ENCODE results near the gene NT5DC4. TPM values are rescaled to one million over a fixed set of nuclear protein-coding genes. Genes with fewer than 3 reads are reported as not detected.
A peak's percentile ranks its signal among the peaks of the same experiment; 100 is the strongest.

NT5DC4 gene
- total RNA-seq, 1 donor from 2014 or later = not detected

GRCh38 chr2:112756207-112756606, 35.4 kb downstream of the NT5DC4 start:
- no peak for DNase-seq

- no peak for DNase-seq
These were observed 36.4 kb downstream of the NT5DC4 start for GRCh38 chr2:112757265-112757664.

- DNase-seq = no peak
These were observed 37.9 kb downstream of the NT5DC4 start for GRCh38 chr2:112758711-112759110.

- no peak for DNase-seq
These were observed 39.3 kb downstream of the NT5DC4 start for GRCh38 chr2:112760149-112760548.

- DNase-seq = no peak
These were observed 41.5 kb downstream of the NT5DC4 start for GRCh38 chr2:112762276-112762675.

- DNase-seq = peak; percentile 97
These were observed 43.5 kb downstream of the NT5DC4 start, which contains the start of gene CKAP2L for GRCh38 chr2:112764071-112765044. Gene CKAP2L (minus strand): TSS chr2:112764609. CDS start chr2:112764598, 11 bp downstream.

GRCh38 chr2:112765251-112765650, 44.4 kb downstream of the NT5DC4 start:
- no peak for DNase-seq

- no peak for DNase-seq
These were observed 47.0 kb downstream of the NT5DC4 start for GRCh38 chr2:112767693-112768330.

- DNase-seq = no peak
These were observed 47.6 kb downstream of the NT5DC4 start for GRCh38 chr2:112768432-112768831.

- DNase-seq = no peak
These were observed 51.5 kb downstream of the NT5DC4 start for GRCh38 chr2:112772322-112772721.

GRCh38 chr2:112772911-112773475, 52.2 kb downstream of the NT5DC4 start:
- no peak for DNase-seq

- DNase-seq = no peak
These were observed 52.7 kb downstream of the NT5DC4 start for GRCh38 chr2:112773556-112773955.

- DNase-seq = no peak
These were observed 53.9 kb downstream of the NT5DC4 start for GRCh38 chr2:112774536-112775285.

GRCh38 chr2:112776113-112776512, 55.3 kb downstream of the NT5DC4 start:
- no peak for DNase-seq

GRCh38 chr2:112777036-112777435, 56.2 kb downstream of the NT5DC4 start:
- DNase-seq = no peak

GRCh38 chr2:112779598-112779997, 58.8 kb downstream of the NT5DC4 start:
- DNase-seq = no peak

- no peak for DNase-seq
These were observed 61.5 kb downstream of the NT5DC4 start for GRCh38 chr2:112782234-112782799.

GRCh38 chr2:112783187-112783714, 62.4 kb downstream of the NT5DC4 start:
- DNase-seq = no peak

GRCh38 chr2:112784199-112785189, 63.7 kb downstream of the NT5DC4 start, which contains the start of gene IL1A:
Gene IL1A (minus strand): TSS chr2:112784493. CDS start chr2:112783770, 723 bp downstream.
- DNase-seq = no peak

- DNase-seq = no peak
These were observed 66.5 kb downstream of the NT5DC4 start for GRCh38 chr2:112787294-112787693.

All from skin of body (tissue), 2 donors.